GM12874 (cell line): ENCODE data around the gene ODAD2.

ENCODE experiments used
- TF ChIP-seq, protein P1 (sequence below): IDR thresholded peaks from 2 replicates; pipeline ENCODE4 v1.5.1; 2011; ENCODE audit warnings: low read depth, mild to moderate bottlenecking, control low read depth, low read length, moderate library complexity; ENCODE audit not compliant: insufficient read depth

Gene ODAD2

DNA sequence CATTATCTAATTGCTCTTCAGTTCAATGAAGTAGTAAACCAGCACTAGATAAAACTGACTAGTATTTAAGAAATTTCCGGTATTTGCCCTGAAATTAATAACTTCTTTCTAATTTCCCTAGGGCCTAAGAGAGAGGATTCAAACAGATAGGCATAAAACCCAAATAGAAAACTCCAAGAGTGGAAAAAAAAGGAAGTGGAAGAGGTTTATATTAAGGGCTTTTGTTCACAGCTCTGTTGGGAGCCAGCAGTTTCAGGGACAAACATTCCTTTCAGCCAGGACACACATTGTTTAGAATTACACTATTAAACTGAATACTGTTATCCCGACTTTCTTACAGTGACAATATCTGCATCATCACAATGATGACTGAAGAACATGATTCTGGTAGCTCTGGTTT, 3.6 kb downstream of the ODAD2 start:
- TF ChIP-seq, protein P1, sequence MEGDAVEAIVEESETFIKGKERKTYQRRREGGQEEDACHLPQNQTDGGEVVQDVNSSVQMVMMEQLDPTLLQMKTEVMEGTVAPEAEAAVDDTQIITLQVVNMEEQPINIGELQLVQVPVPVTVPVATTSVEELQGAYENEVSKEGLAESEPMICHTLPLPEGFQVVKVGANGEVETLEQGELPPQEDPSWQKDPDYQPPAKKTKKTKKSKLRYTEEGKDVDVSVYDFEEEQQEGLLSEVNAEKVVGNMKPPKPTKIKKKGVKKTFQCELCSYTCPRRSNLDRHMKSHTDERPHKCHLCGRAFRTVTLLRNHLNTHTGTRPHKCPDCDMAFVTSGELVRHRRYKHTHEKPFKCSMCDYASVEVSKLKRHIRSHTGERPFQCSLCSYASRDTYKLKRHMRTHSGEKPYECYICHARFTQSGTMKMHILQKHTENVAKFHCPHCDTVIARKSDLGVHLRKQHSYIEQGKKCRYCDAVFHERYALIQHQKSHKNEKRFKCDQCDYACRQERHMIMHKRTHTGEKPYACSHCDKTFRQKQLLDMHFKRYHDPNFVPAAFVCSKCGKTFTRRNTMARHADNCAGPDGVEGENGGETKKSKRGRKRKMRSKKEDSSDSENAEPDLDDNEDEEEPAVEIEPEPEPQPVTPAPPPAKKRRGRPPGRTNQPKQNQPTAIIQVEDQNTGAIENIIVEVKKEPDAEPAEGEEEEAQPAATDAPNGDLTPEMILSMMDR: no peak

DNA sequence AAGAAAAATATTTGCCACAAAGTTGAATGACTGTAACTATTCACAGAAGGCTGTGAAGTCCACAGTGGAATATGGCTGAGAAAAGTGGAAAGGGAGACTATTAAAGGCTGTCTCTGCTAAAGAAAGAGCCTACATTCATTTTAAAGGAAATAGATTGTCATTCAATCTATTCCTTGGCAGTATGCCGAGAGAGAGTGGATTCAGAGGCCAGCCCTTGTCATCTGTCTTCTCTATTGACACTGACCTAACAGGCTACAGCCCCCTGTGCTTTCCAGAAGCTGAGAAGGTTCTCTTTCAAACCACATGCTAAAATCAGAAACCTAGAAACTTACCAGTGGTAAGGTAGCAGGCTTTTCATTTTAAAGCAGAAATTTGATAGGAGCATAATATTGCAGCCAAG, 12.1 kb downstream of the ODAD2 start:
- TF ChIP-seq, protein P1: no peak

DNA sequence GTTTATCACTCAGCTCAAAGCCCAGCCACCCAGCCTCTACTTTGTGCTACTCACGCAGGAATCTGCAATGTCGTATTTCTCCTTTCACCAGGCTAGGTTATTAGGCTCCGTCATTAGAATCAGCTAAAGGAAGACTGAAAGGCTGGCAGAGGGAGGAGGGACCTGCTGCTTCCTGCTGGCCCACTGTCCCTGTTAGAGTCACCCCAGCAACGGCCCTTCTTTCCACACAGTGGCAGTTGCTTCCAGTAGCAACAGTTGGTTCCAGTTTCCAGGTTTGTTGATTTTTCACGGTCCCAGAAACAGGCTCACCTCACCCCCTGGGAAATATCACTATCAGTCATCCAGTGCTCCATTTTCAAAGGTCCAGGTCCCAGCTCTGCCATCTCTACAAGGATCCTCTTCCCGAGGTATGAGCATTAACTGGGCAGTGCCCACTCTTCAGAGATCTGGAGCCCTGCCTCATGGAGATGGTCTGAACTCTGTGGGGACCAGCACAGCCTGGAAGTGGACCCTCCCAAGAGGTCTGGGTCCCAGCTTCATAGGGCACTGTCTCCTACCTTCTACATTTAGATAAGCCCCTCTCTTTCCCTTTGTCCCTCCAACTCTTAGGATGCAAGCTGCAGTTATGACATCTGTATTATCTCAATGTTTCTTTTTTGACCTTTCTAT, 15.9 kb downstream of the ODAD2 start:
- TF ChIP-seq, protein P1: no peak

DNA sequence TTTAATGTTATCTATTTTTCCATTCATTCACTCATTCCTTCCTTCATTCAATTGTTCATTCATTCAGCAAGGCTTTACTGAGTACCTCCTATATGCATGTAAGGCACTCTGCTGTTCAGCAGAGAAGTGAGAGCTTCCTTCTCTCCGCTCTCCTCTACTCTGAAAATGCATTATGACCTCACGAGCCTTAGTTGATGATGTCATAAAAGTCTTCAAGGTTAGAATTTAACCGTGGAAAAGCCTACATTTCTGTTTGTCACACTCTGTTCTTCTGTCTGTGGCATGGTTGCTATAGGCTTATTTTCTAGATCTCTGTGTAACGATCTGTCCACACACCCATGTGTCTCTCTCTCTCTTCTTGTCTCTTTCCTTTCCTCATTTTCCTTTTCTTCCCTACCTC, 17.1 kb downstream of the ODAD2 start:
- TF ChIP-seq, protein P1: no peak

DNA sequence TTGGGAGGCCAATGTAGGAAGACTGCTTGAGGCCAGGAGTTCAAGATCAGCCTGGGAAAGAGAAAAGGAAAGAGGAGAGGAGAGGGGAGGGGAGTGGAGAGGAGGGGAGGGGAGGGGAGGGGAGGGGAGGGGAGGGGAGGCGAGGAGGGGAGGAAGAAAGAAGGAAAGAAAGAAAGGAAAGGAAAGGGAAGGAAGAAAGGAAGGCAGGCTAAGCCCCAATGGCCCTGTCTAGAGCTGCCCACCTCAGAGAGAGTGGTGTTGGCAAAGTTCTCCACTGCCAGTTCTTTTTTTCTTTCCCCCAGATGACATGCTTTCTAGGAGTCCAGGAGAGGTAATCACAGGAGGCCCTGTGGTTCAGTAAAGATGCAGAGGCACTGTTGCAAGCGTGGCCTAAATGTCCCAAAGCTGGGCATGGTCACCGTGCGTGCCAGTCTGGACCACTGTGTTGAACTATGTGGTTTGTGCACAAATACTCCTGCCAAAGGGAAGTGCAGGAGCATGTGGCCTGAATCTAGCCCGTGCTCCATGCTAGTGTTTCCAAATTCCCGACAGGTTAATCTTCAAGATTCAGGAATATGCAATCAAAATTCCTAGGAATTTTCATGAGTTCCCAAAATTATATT, 39.7 kb downstream of the ODAD2 start:
- TF ChIP-seq, protein P1: no peak

DNA sequence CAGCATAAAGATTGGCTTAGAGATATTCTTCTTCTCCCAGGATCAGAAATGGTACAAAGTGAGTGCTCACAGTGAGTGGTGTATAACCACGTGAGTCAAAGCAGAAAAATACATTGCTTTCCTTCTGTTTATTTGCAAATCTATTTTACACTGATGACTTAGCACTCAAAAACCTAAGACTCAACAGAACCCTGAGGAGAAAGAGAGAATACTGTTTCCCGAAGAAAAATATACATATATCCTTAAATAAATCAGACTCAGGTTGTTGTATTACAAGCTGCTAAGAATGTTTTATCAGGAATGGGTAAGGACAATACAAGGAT, 48.7 kb downstream of the ODAD2 start:
- TF ChIP-seq, protein P1: no peak

DNA sequence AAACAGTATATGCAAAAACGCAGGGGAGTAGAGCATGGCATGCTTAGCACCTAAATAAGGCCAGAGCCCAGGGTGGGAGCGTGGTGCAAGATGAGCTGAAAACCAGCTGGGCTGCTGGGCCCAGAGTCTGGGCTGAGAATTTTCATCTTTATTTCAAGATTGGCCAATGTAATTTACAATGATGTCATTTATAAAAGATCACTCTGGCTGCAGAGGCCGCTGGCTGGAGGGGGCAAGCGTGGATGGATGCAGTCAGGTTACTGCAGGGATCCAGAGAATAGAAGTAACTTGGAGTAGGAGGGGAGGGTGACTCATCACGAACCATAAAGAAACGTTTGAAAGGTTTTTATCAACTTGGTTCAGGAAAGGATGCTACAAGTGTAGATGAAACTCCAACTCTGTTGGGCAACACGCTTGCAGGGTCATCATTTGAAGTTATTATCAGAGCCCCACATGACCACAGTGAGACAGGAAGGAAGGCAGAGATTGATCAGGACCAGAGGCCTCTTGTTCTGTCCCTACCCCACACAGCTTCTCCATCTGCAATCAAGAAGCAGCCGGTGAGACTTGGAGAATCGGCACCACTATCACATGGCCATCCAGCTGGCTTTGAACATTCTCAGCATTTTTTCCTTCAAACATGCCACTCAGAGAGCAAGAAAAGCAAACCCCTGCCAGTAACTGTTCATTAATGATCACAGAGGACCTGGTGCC, 49.2 kb downstream of the ODAD2 start:
- TF ChIP-seq, protein P1: no peak
